Measurements from ENCODE around the gene PRDM2.

Gene PRDM2

DNA sequence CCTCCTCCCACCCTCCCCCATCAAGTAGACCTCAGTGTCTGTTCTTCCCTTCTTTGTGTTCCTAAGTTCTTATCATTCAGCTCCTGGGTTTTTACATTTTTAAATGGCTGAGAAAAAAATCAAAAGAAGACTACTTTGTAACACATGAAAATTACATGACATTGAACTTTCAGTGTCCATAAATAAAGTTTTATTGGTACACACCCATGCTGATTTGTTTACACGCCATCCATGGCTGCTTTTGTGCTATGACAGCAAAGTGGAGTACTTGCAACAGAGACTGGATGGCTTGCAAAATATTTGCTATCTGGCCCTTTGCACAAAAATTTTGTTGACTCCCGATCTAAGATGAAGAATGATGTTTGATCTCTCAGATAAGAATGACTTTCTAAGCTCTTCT is 171.4 kb downstream of the PRDM2 start:
- no peak for ATAC-seq
- TF ChIP-seq ZNF70 (CRISPR knock-in tag; IDR thresholded peaks at IDR 0.05) (no peak), ISL1 (CRISPR knock-in tag; IDR thresholded peaks at IDR 0.05) (no peak), ZC3H10 (CRISPR knock-in tag; IDR thresholded peaks at IDR 0.05) (no peak), RARB (CRISPR knock-in tag; IDR thresholded peaks at IDR 0.05) (no peak), PPARA (CRISPR knock-in tag; IDR thresholded peaks at IDR 0.05; ENCODE audit: borderline replicate concordance) (no peak)

DNA sequence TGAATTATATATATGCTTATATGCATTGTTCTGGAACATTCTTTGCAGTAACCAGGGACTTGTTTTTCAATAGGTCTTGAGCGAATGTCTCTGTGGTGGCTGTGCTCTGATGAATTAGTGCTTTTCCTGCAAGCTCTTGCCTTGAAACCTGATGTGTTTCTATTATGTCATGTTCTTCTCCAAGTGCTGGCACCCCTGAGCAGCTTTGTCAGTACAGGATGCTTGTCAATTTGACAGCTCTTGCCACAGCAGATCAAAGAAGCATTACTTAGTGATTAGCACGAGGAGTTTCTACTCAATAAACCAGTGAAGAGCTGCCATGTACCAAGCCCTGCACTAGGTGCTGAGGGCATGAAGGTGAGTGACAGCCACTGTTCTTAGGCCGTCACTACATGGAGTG is 171.9 kb downstream of the PRDM2 start:
- ATAC-seq, result no peak
- TF ChIP-seq OSR1 (CRISPR knock-in tag; IDR thresholded peaks at IDR 0.05) (no peak), ZNF70 (CRISPR knock-in tag; IDR thresholded peaks at IDR 0.05) (no peak), ZNF8 (CRISPR knock-in tag; IDR thresholded peaks at IDR 0.05) (no peak), ZNF565 (CRISPR knock-in tag; conservative IDR thresholded peaks at IDR 0.05; ENCODE audit: low read depth) (no peak), ISL1 (CRISPR knock-in tag; IDR thresholded peaks at IDR 0.05) (no peak), TOX (CRISPR knock-in tag; IDR thresholded peaks at IDR 0.05; ENCODE audit: borderline replicate concordance) (no peak), SNAI2 (CRISPR knock-in tag; IDR thresholded peaks at IDR 0.05) (no peak), TCF4 (CRISPR knock-in tag; IDR thresholded peaks at IDR 0.05; ENCODE audit: borderline replicate concordance) (no peak), GLIS3 (CRISPR knock-in tag; IDR thresholded peaks at IDR 0.05) (no peak), PPARA (CRISPR knock-in tag; IDR thresholded peaks at IDR 0.05; ENCODE audit: borderline replicate concordance) (no peak), BACH2 (CRISPR knock-in tag; IDR thresholded peaks at IDR 0.05; ENCODE audit: borderline replicate concordance) (no peak), ARNTL (CRISPR knock-in tag; IDR thresholded peaks at IDR 0.05; ENCODE audit: borderline replicate concordance, low read depth) (no peak), RARB (CRISPR knock-in tag; IDR thresholded peaks at IDR 0.05) (no peak), ESRRG (CRISPR knock-in tag; IDR thresholded peaks at IDR 0.05) (no peak), ZC3H10 (CRISPR knock-in tag; IDR thresholded peaks at IDR 0.05) (no peak)
- TF ChIP-seq, protein P1, sequence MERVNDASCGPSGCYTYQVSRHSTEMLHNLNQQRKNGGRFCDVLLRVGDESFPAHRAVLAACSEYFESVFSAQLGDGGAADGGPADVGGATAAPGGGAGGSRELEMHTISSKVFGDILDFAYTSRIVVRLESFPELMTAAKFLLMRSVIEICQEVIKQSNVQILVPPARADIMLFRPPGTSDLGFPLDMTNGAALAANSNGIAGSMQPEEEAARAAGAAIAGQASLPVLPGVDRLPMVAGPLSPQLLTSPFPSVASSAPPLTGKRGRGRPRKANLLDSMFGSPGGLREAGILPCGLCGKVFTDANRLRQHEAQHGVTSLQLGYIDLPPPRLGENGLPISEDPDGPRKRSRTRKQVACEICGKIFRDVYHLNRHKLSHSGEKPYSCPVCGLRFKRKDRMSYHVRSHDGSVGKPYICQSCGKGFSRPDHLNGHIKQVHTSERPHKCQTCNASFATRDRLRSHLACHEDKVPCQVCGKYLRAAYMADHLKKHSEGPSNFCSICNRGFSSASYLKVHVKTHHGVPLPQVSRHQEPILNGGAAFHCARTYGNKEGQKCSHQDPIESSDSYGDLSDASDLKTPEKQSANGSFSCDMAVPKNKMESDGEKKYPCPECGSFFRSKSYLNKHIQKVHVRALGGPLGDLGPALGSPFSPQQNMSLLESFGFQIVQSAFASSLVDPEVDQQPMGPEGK (CRISPR knock-in tag; IDR thresholded peaks at IDR 0.05; ENCODE audit: borderline replicate concordance), result no peak
- TF ChIP-seq, protein P2, sequence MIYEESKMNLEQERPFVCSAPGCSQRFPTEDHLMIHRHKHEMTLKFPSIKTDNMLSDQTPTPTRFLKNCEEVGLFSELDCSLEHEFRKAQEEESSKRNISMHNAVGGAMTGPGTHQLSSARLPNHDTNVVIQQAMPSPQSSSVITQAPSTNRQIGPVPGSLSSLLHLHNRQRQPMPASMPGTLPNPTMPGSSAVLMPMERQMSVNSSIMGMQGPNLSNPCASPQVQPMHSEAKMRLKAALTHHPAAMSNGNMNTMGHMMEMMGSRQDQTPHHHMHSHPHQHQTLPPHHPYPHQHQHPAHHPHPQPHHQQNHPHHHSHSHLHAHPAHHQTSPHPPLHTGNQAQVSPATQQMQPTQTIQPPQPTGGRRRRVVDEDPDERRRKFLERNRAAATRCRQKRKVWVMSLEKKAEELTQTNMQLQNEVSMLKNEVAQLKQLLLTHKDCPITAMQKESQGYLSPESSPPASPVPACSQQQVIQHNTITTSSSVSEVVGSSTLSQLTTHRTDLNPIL (CRISPR knock-in tag; IDR thresholded peaks at IDR 0.05; ENCODE audit: low read depth), result no peak
- TF ChIP-seq, protein P3, sequence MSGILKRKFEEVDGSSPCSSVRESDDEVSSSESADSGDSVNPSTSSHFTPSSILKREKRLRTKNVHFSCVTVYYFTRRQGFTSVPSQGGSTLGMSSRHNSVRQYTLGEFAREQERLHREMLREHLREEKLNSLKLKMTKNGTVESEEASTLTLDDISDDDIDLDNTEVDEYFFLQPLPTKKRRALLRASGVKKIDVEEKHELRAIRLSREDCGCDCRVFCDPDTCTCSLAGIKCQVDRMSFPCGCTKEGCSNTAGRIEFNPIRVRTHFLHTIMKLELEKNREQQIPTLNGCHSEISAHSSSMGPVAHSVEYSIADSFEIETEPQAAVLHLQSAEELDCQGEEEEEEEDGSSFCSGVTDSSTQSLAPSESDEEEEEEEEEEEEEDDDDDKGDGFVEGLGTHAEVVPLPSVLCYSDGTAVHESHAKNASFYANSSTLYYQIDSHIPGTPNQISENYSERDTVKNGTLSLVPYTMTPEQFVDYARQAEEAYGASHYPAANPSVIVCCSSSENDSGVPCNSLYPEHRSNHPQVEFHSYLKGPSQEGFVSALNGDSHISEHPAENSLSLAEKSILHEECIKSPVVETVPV (CRISPR knock-in tag; IDR thresholded peaks at IDR 0.05), result no peak
- TF ChIP-seq, protein P4, sequence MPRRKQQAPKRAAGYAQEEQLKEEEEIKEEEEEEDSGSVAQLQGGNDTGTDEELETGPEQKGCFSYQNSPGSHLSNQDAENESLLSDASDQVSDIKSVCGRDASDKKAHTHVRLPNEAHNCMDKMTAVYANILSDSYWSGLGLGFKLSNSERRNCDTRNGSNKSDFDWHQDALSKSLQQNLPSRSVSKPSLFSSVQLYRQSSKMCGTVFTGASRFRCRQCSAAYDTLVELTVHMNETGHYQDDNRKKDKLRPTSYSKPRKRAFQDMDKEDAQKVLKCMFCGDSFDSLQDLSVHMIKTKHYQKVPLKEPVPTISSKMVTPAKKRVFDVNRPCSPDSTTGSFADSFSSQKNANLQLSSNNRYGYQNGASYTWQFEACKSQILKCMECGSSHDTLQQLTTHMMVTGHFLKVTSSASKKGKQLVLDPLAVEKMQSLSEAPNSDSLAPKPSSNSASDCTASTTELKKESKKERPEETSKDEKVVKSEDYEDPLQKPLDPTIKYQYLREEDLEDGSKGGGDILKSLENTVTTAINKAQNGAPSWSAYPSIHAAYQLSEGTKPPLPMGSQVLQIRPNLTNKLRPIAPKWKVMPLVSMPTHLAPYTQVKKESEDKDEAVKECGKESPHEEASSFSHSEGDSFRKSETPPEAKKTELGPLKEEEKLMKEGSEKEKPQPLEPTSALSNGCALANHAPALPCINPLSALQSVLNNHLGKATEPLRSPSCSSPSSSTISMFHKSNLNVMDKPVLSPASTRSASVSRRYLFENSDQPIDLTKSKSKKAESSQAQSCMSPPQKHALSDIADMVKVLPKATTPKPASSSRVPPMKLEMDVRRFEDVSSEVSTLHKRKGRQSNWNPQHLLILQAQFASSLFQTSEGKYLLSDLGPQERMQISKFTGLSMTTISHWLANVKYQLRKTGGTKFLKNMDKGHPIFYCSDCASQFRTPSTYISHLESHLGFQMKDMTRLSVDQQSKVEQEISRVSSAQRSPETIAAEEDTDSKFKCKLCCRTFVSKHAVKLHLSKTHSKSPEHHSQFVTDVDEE (CRISPR knock-in tag; IDR thresholded peaks at IDR 0.05), result no peak
- TF ChIP-seq, protein P5, sequence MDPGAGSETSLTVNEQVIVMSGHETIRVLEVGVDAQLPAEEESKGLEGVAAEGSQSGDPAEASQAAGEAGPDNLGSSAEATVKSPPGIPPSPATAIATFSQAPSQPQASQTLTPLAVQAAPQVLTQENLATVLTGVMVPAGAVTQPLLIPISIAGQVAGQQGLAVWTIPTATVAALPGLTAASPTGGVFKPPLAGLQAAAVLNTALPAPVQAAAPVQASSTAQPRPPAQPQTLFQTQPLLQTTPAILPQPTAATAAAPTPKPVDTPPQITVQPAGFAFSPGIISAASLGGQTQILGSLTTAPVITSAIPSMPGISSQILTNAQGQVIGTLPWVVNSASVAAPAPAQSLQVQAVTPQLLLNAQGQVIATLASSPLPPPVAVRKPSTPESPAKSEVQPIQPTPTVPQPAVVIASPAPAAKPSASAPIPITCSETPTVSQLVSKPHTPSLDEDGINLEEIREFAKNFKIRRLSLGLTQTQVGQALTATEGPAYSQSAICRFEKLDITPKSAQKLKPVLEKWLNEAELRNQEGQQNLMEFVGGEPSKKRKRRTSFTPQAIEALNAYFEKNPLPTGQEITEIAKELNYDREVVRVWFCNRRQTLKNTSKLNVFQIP (CRISPR knock-in tag; IDR thresholded peaks at IDR 0.05; ENCODE audit: borderline replicate concordance, low read depth), result no peak

DNA sequence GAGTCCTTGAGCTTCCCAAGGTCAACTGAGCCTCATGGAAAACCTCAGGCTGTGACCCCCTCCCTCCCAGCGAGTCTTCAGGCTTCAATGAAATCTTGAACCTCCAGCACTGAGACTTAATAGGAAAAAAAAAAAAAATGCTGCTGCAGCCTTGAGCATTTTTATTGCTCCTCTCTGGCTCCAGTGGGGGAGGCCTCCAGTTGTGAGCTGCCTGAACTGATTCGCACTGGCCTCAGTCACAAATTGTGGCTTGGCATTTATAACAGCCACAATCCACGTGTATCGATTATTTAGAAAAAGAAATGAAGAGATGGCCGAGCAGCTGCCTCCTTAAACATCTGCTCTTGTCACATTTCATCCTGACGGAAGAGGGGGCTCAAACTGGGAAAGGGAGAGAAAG is 173.0 kb downstream of the PRDM2 start:
- no peak for ATAC-seq
- TF ChIP-seq OSR1 (CRISPR knock-in tag; IDR thresholded peaks at IDR 0.05) (no peak), CSDC2 (CRISPR knock-in tag; IDR thresholded peaks at IDR 0.05) (no peak), SNAI2 (CRISPR knock-in tag; IDR thresholded peaks at IDR 0.05) (no peak), RARB (CRISPR knock-in tag; IDR thresholded peaks at IDR 0.05) (no peak), ZNF70 (CRISPR knock-in tag; IDR thresholded peaks at IDR 0.05) (no peak), ESRRG (CRISPR knock-in tag; IDR thresholded peaks at IDR 0.05) (no peak), ZFP30 (CRISPR knock-in tag; IDR thresholded peaks at IDR 0.05) (no peak), PPARA (CRISPR knock-in tag; IDR thresholded peaks at IDR 0.05; ENCODE audit: borderline replicate concordance) (no peak)
- TF ChIP-seq, protein P4 (CRISPR knock-in tag; IDR thresholded peaks at IDR 0.05), result no peak
- TF ChIP-seq, protein P5 (CRISPR knock-in tag; IDR thresholded peaks at IDR 0.05; ENCODE audit: borderline replicate concordance, low read depth), result no peak

All from SK-N-SH treated with all-trans-retinoic acid at 6 μM for 48 hours (cell line).